ENCODE measurements around the gene SCFD1. TPM values are rescaled to one million over a fixed set of nuclear protein-coding genes. Genes with fewer than 3 reads are reported as not detected.

SCFD1 gene
- total RNA-seq, 1 experiment from 2014 or later = 69.6 TPM

- Histone ChIP-seq H3K4me1 (replicated peaks) (no peaks in the 10 kb centered on the region), H3K9me3 (replicated peaks) (no peaks in the 10 kb centered on the region), H3K27ac (no peak overlapping the region), H3K36me3 (peaks cover 17% of the 10 kb centered on the region; the same call in 1 of the 2 replicates), H3K27me3 (replicated peaks) (no peaks in the 10 kb centered on the region), H3K4me3 (no peak overlapping the region)
- no peak for DNase-seq (ENCODE audit: low read depth in 1 of 2, low spot score in 2 of 2)
Observed at GRCh38 chr14:30709201-30709600, 87.1 kb downstream of the SCFD1 start.

DNA sequence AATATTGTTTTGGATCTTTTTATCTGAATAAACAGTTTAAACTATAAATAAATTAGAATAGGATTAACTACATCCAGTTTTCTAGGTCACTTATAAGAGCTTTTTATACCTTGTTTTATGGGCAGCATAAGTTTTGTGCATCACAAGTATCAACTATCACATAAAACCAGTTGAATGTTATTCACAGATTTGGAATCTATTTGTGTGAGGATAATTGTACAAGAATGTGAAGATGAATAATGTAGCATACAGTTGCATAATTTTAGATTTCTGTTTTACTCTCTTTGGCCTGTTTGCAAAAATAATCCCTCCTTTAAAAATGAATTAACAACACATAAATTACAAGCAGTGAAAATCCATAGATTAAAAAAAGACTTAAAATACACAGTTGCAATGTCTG lies 88.8 kb downstream of the SCFD1 start:
- Histone ChIP-seq H3K9me3 (replicated peaks) (no peaks in the 10 kb centered on the region), H3K36me3 (peaks cover 11% of the 10 kb centered on the region; the same call in 1 of the 2 replicates), H3K27me3 (replicated peaks) (no peaks in the 10 kb centered on the region), H3K27ac (no peak overlapping the region), H3K4me3 (no peak overlapping the region), H3K4me1 (replicated peaks) (no peaks in the 10 kb centered on the region)
- no peak for DNase-seq (ENCODE audit: low read depth in 1 of 2, low spot score in 2 of 2)

DNA sequence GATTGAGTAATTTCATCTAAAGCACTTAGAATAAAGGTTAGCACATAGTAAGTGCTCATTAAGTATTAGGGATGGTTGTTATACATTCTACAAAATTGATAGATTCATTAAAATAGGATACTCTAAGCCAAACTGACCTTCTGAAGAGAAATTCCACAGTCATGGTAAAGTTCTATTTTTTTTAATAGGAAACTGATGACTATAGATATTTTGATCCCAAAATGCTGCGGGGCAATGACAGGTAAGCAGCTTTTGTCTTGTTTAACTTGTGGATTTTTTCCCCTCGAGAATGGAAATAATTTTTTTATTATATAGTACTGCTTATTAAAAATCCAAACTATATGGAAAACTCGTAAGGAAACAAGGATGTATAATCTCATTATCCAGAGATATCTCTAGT lies 97.0 kb downstream of the SCFD1 start:
- no peaks in the 10 kb centered on the region for H3K9me3 ChIP-seq (replicated peaks)
- H3K27ac ChIP-seq = no peak overlapping the region
- H3K36me3 ChIP-seq = peaks cover 10% of the 10 kb centered on the region; the same call in 1 of the 2 replicates
- no peak overlapping the region for H3K4me3 ChIP-seq
- DNase-seq (ENCODE audit: low read depth in 1 of 2, low spot score in 2 of 2) = no peak
- H3K4me1 ChIP-seq (replicated peaks) = no peaks in the 10 kb centered on the region
- H3K27me3 ChIP-seq (replicated peaks) = no peaks in the 10 kb centered on the region

DNA sequence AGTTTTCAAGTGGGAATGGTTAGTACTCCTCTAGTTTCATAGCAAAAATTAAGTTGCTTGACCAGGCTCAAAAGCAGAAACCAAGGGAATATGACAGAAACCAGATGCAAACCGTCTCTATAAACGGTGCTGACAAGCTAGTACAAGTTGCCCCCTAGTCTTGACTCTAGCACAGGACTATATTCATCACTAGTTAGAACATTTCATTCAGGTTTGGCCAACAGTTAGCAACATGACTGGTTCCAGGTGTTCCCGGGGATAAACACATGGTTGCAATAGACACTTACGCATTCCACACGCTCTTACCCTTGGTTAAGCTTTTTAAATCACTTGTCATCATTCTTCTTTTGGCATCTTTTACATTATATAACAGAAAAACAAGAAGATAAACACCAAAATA lies 103.6 kb downstream of the SCFD1 start:
- Histone ChIP-seq H3K9me3 (replicated peaks) (no peaks in the 10 kb centered on the region), H3K27me3 (replicated peaks) (no peaks in the 10 kb centered on the region), H3K27ac (no peak overlapping the region), H3K4me1 (replicated peaks) (no peaks in the 10 kb centered on the region), H3K4me3 (no peak overlapping the region), H3K36me3 (peaks cover 31% of the 10 kb centered on the region)
- no peak for DNase-seq (ENCODE audit: low read depth in 1 of 2, low spot score in 2 of 2)

- Histone ChIP-seq H3K27me3 (replicated peaks) (no peaks in the 10 kb centered on the region), H3K4me3 (no peak overlapping the region), H3K4me1 (replicated peaks) (no peaks in the 10 kb centered on the region), H3K27ac (no peak overlapping the region), H3K36me3 (peaks cover 32% of the 10 kb centered on the region), H3K9me3 (replicated peaks) (no peaks in the 10 kb centered on the region)
- DNase-seq (ENCODE audit: low read depth in 1 of 2, low spot score in 2 of 2) = no peak
Observed at GRCh38 chr14:30728471-30728870, 106.4 kb downstream of the SCFD1 start.

- H3K36me3 ChIP-seq = peaks cover 22% of the 10 kb centered on the region
- no peaks in the 10 kb centered on the region for H3K27me3 ChIP-seq (replicated peaks)
- H3K27ac ChIP-seq = no peak overlapping the region
- no peak overlapping the region for H3K4me3 ChIP-seq
- no peaks in the 10 kb centered on the region for H3K9me3 ChIP-seq (replicated peaks)
- DNase-seq (ENCODE audit: low read depth in 1 of 2, low spot score in 2 of 2) = no peak
- no peaks in the 10 kb centered on the region for H3K4me1 ChIP-seq (replicated peaks)
Observed at GRCh38 chr14:30737916-30738315, 115.8 kb downstream of the SCFD1 start.

DNA sequence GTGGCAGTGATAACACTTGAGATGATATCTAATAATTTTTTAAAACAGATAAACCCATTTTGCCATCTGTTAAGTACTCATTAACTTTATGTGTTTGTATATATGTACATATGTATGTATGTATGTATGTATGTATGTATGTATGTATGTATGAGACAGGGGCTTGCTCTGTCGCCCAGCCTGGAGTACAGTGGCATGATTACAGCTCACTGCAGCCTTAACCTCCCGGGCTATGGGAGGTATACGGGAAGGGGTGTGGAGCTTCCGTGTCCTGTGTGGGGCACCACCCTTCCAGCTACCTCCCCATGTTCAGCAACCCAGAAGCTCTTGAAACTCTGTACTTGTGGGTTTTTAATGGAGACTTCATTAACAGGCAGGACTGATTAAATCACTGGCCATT lies 116.9 kb downstream of the SCFD1 start:
- H3K27ac ChIP-seq = no peak overlapping the region
- H3K4me3 ChIP-seq = no peak overlapping the region
- no peaks in the 10 kb centered on the region for H3K9me3 ChIP-seq (replicated peaks)
- H3K4me1 ChIP-seq (replicated peaks) = no peaks in the 10 kb centered on the region
- no peak for DNase-seq (ENCODE audit: low read depth in 1 of 2, low spot score in 2 of 2)
- H3K36me3 ChIP-seq = peaks cover 18% of the 10 kb centered on the region
- H3K27me3 ChIP-seq (replicated peaks) = no peaks in the 10 kb centered on the region

DNA sequence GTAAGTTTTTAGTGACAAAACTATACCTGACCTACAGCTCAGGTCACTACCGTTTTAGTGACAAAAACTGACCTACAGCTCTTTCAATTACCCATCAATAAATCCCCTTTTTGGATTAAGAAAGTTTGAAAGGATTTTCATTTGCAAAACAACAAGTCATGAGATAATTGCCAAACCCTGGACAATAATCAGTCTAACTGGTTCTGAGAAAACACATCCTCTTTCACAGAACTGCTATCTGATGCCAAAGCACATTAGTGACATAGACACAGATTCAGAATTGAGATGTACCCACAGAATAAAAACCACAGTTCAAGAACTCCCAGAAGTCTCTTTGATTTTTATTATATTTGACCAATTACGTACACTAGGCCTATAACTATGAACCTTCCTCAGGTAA lies 126.2 kb downstream of the SCFD1 start:
- no peaks in the 10 kb centered on the region for H3K36me3 ChIP-seq
- H3K4me3 ChIP-seq = no peak overlapping the region
- no peak overlapping the region for H3K27ac ChIP-seq
- H3K27me3 ChIP-seq (replicated peaks) = peaks cover 23% of the 10 kb centered on the region; the same call in 1 of the 2 replicates
- no peaks in the 10 kb centered on the region for H3K9me3 ChIP-seq (replicated peaks)
- H3K4me1 ChIP-seq (replicated peaks) = no peaks in the 10 kb centered on the region
- DNase-seq (ENCODE audit: low read depth in 1 of 2, low spot score in 2 of 2) = no peak

DNA sequence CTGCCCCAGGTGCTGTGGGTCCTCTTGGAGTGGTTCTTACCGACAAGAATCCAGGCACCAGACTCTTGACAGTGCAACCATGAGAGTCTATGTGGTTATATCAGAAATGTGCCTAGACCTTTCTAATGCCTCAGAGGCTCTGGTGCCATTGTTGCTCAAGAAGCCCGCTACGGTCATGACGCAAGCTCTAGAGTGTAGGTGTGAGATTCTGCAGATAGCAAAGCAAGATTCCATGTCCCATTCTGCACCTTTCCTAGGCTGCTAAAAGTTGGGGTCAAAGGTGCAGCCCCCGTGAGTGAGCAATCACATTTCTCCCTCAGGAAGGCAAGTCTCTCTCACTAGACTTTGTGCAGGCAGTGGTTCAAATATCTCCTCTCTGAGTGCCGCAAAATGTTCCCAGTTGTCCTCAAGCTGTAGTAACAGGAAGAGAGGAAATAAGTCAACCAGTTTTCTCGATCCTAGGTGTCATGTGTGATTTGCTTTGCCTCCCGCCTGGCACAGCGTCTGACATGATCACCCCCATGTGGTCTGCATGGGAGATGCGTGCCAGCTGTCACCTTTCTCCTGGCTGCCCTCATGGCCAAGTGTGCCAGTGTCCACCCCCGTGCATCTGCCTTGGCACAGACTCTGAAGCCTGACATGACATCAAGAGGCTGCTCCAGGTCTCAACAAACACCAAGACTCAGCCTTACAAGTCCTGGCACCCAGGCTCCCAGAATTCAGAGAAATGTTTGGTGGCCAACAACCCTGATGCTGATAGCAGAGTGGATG lies 129.7 kb downstream of the SCFD1 start:
- Histone ChIP-seq H3K9me3 (replicated peaks) (no peaks in the 10 kb centered on the region), H3K4me3 (no peak overlapping the region), H3K27me3 (replicated peaks) (peaks cover 19% of the 10 kb centered on the region; the same call in 1 of the 2 replicates), H3K4me1 (replicated peaks) (no peaks in the 10 kb centered on the region), H3K27ac (no peak overlapping the region), H3K36me3 (no peaks in the 10 kb centered on the region)
- DNase-seq (ENCODE audit: low read depth in 1 of 2, low spot score in 2 of 2) = no peak

DNA sequence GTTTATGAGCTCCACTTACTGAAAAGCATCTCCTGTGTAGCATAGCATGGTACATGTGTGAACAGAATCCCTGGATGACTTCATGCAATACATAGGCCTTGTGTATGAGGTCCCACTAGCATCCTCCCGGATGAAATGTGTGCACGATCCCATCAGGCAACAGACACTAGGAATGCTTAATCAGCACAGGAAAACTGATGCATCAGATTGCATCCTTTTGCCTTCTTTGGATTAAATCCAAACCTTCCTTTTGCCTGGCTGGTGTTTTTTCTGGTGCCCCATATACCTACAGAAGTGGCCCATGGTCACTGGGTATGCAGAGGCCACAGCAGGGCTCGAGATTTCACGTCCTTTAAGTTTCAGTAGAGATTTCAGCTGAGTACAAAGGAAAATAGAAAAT lies 131.3 kb downstream of the SCFD1 start:
- H3K36me3 ChIP-seq = no peaks in the 10 kb centered on the region
- H3K27ac ChIP-seq = no peak overlapping the region
- peaks cover 12% of the 10 kb centered on the region for H3K27me3 ChIP-seq (replicated peaks)
- no peaks in the 10 kb centered on the region for H3K9me3 ChIP-seq (replicated peaks)
- DNase-seq (ENCODE audit: low read depth in 1 of 2, low spot score in 2 of 2) = no peak
- H3K4me3 ChIP-seq = no peak overlapping the region
- H3K4me1 ChIP-seq (replicated peaks) = no peaks in the 10 kb centered on the region

DNA sequence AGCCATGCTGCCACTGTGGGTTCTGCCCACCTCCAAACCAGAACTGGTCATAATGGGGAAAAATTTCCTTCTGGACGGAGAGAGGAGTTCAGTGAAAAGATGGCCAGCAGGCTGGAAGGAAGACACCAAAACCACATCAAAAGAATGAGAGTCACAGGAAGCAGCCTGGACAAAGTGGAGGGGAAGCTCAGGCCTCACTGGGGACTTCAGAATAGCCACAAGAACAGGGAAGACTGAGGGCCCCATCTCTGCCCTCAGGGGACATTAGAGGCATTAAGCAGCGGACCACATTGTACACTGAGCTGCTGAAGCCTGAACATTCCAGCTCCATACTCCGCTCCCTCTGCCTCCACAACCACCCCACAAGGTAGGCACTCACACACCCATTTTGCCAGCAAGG lies 132.7 kb downstream of the SCFD1 start:
- DNase-seq (ENCODE audit: low read depth in 1 of 2, low spot score in 2 of 2) = no peak
- H3K4me1 ChIP-seq (replicated peaks) = no peaks in the 10 kb centered on the region
- H3K27me3 ChIP-seq (replicated peaks) = peaks cover 7% of the 10 kb centered on the region
- H3K36me3 ChIP-seq = no peaks in the 10 kb centered on the region
- H3K4me3 ChIP-seq = no peak overlapping the region
- no peak overlapping the region for H3K27ac ChIP-seq
- no peaks in the 10 kb centered on the region for H3K9me3 ChIP-seq (replicated peaks)

- no peak for DNase-seq (ENCODE audit: low read depth in 1 of 2, low spot score in 2 of 2)
- Histone ChIP-seq H3K9me3 (replicated peaks) (no peaks in the 10 kb centered on the region), H3K27me3 (replicated peaks) (no peaks in the 10 kb centered on the region; the same call in none of the 2 replicates), H3K27ac (no peak overlapping the region), H3K36me3 (no peaks in the 10 kb centered on the region), H3K4me1 (replicated peaks) (no peaks in the 10 kb centered on the region), H3K4me3 (no peak overlapping the region)
Observed at GRCh38 chr14:30756594-30756993, 134.5 kb downstream of the SCFD1 start.

DNA sequence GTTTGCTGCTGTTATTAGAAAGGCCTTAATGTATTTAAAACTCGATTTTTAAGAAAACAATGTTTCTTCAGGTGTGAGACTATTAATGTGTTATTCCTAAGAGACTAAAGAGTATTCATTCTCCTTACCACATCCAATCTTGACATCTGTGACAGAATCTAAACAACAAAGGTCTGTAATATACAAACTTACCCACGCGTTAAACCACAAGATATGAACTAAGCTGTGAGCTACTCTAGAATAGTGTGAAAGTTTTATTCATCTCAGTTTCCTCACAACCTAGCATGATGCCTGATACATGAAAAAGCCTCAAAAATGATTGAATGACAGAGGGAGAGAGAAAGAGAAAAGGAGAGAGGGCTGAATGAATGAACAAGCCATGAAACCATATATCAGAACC lies 135.0 kb downstream of the SCFD1 start:
- DNase-seq (ENCODE audit: low read depth in 1 of 2, low spot score in 2 of 2) = no peak
- Histone ChIP-seq H3K4me1 (replicated peaks) (no peaks in the 10 kb centered on the region), H3K27me3 (replicated peaks) (no peaks in the 10 kb centered on the region; the same call in none of the 2 replicates), H3K27ac (no peak overlapping the region), H3K9me3 (replicated peaks) (no peaks in the 10 kb centered on the region), H3K4me3 (no peak overlapping the region), H3K36me3 (no peaks in the 10 kb centered on the region)

DNA sequence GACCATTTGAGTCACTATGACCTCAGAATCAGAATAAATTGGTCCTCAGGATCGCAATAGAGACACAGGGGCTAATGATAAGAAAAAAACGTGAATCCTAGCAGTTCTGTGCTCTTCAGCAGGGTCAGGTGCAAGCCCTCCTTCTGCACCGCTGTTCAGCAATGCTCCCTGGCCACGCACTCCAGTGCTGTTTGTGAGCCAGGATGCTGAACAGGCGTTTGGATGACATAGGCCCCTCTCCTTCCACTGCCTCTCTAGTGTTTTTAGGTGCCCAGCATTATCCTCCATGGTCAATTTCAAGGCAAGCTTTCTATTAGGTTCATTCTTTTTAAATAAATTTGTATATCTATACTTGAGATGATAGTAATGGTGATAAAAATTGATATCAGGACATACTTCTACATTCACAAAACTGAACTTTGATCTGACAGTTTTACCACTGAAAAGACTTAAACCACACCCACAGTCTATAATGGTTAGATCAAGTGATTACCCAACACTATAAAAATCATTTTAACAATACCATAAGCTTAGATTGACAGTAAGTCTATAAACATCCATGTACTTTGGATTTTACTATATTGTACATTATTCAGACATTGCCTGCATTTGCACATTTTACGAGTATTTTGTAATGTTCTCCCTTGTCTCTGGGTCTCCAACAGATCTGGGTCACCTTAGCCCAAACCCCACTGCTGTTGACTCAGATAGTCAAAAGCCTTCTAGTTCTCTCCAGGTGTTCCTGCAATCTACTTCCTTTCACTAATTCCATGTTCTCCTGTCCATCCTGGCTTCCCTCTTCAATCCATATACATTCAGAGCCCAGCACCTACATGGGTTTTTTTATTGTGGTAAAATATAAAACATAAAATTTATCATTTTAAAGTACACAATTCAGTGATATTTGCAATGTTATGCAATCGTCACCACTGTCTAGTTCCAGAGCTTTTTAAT lies 137.3 kb downstream of the SCFD1 start:
- H3K36me3 ChIP-seq = no peaks in the 10 kb centered on the region
- H3K4me3 ChIP-seq = no peak overlapping the region
- no peak for DNase-seq (ENCODE audit: low read depth in 1 of 2, low spot score in 2 of 2)
- H3K4me1 ChIP-seq (replicated peaks) = no peaks in the 10 kb centered on the region
- H3K27me3 ChIP-seq (replicated peaks) = no peaks in the 10 kb centered on the region; the same call in none of the 2 replicates
- no peak overlapping the region for H3K27ac ChIP-seq
- H3K9me3 ChIP-seq (replicated peaks) = no peaks in the 10 kb centered on the region

Data from SJSA1 (cell line).